ENCODE results near the gene LRRN3.

Gene LRRN3

DNA sequence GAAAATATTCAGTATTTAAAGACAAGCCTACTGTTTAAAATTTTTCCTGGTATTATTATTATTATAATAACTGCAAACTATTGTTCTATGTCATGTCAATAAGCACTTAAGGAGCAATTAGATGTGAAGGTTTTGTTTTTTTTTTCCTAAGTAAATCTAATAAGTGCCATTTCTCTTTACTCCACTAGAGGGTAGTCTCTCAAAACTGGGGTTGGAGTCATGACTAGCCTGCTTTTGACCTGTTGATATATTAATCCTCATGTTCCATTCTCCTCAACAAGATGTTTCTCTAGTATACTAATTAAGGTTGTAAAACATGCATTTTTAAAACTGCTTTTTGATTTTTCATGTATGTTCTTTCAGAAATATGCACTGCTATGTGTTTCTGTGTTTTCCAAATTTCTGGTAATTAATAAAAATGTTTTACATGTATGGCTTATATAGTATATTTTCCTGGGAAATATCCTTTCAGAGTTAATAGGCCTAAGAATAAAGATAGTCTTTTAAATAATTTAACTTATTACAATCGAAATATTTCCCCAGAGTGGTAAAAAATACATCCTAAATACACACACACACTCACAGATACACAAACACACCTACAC is 1.0 kb upstream of the LRRN3 start:
- H3K27me3 ChIP-seq (ENCODE audit: control insufficient read depth in 2 of 2, insufficient read depth in 2 of 2, low read length in 2 of 2) = no peaks in the 10 kb centered on the region
- H3K4me1 ChIP-seq (ENCODE audit: control insufficient read depth in 2 of 2, insufficient read depth in 2 of 2, low read length in 2 of 2) = no peaks in the 10 kb centered on the region

DNA sequence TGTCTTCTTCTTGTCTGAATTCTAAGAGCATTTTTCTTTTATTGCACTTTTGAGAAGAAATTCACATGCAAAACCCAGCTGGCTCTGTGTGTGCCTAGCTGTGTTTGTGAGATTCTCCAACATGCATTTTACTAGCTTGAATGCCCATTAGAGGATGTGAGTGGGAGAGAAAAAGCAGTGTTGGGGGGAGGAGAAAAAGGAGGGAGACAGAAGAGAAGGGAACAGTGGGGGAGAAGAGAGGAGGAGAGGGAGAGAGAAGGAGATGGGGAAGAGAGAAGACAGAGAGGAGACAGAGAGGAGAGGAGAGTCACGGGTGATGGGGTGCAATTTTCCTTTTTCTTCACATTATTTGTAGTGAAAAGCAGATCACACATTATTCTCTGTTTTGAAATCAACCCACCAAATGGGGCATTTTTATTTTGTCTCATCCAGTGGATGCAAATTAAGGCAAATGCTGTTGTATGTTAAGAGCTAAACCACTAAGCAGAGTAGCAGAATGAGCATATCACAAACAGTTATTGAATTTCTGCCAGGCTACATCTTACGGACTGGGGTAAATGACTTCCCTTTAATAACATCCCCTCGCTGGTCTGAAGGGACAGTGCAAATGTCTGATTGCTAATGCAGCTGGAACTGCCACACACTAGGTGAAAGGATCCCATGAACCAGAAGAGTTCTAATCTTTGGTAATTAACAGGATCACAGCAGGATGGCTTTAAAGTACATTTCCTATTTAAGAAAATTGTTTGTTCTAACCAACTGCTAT is 849 bp downstream of the LRRN3 start:
- H3K27me3 ChIP-seq (ENCODE audit: control insufficient read depth in 2 of 2, insufficient read depth in 2 of 2, low read length in 2 of 2) = no peaks in the 10 kb centered on the region
- H3K36me3 ChIP-seq (ENCODE audit: control insufficient read depth in 2 of 2, insufficient read depth in 2 of 2, low read length in 2 of 2) = no peaks in the 10 kb centered on the region
- H3K4me1 ChIP-seq (ENCODE audit: control insufficient read depth in 2 of 2, insufficient read depth in 2 of 2, low read length in 2 of 2) = no peaks in the 10 kb centered on the region
- H3K4me3 ChIP-seq (ENCODE audit: low read length in 2 of 2) = peak overlapping the region in 1 of 2 donors; percentile 54
- no peak overlapping the region for H3K9ac ChIP-seq (ENCODE audit: low read depth in 1 of 2, low read length in 2 of 2)
- H3K27ac ChIP-seq (ENCODE audit: low read depth in 2 of 2, low read length in 2 of 2) = no peak overlapping the region
- H3K9me3 ChIP-seq (ENCODE audit: control insufficient read depth in 2 of 2, low read length in 2 of 2) = no peaks in the 10 kb centered on the region

More for the DNA sequence above, 1.0 kb upstream of the LRRN3 start:
- H3K9me3 ChIP-seq (ENCODE audit: control insufficient read depth in 2 of 2, low read length in 2 of 2) = no peaks in the 10 kb centered on the region
- H3K36me3 ChIP-seq (ENCODE audit: control insufficient read depth in 2 of 2, insufficient read depth in 2 of 2, low read length in 2 of 2) = no peaks in the 10 kb centered on the region
- no peak overlapping the region for H3K27ac ChIP-seq (ENCODE audit: low read depth in 2 of 2, low read length in 2 of 2)
- no peak overlapping the region for H3K9ac ChIP-seq (ENCODE audit: low read depth in 1 of 2, low read length in 2 of 2)
- no peak overlapping the region for H3K4me3 ChIP-seq (ENCODE audit: low read length in 2 of 2)

DNA sequence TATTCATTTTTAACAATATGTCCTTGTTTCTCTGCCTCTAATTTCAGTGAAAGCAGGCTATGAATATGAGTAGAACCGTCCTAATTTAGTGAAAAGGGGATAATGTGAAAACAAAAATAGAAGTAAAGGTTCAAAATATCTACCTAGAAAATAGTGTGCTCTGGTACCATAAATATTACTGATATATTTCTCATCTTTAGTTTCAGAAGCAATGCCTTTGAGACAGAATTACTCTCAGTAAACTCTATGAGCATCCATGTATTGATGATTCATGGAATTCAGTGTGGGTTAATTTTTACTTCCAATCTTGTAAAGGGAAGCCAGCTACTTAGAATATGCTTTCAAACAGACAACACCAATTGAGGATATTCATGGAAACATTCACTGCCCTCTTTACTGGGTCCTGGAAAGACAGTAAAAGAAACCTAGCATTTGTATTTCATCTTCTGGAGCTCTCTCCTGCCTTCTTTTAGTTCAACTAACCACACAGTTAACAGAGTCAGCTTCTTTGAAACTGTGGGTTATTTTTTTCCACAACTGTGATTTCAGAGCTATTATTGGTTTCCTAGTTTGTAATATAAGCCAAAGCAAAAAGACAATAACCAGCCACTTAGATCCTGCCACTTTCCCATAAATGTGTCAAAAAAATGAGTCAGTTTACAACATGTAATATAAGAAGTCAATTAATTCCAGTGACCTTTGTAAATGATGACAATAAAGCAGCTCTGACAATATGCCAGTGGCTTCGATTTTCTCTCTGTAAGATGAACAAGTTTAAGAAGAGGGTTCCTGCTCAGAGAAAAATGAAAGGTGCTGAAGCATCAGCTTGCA is 1.7 kb downstream of the LRRN3 start:
- H3K4me1 ChIP-seq (ENCODE audit: control insufficient read depth in 2 of 2, insufficient read depth in 2 of 2, low read length in 2 of 2) = no peaks in the 10 kb centered on the region
- H3K9ac ChIP-seq (ENCODE audit: low read depth in 1 of 2, low read length in 2 of 2) = no peak overlapping the region
- H3K27ac ChIP-seq (ENCODE audit: low read depth in 2 of 2, low read length in 2 of 2) = no peak overlapping the region
- no peaks in the 10 kb centered on the region for H3K27me3 ChIP-seq (ENCODE audit: control insufficient read depth in 2 of 2, insufficient read depth in 2 of 2, low read length in 2 of 2)
- H3K36me3 ChIP-seq (ENCODE audit: control insufficient read depth in 2 of 2, insufficient read depth in 2 of 2, low read length in 2 of 2) = no peaks in the 10 kb centered on the region
- no peaks in the 10 kb centered on the region for H3K9me3 ChIP-seq (ENCODE audit: control insufficient read depth in 2 of 2, low read length in 2 of 2)
- peak overlapping the region; percentile 2 to 4 for H3K4me3 ChIP-seq (ENCODE audit: low read length in 2 of 2)

DNA sequence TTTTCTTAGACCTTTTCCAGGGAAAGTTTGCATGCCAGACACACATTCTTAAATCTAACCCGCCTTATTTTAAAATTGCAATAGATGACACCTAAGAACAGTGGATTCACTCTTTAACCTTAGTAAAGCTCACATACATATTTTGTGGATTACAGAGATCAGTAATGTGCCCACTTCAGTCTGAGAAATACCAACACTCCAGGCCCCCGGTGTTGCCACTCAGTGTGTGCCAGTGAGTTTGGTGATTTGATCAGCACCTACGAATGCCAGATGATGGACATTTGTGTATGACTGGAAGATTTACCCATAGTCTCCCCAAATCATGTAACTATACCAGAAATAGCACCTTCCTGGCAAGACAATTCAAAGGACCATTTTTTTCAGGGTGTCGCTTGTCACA is 2.6 kb downstream of the LRRN3 start:
- H3K4me1 ChIP-seq (ENCODE audit: control insufficient read depth in 2 of 2, insufficient read depth in 2 of 2, low read length in 2 of 2) = no peaks in the 10 kb centered on the region
- no peak overlapping the region for H3K4me3 ChIP-seq (ENCODE audit: low read length in 2 of 2)
- H3K36me3 ChIP-seq (ENCODE audit: control insufficient read depth in 2 of 2, insufficient read depth in 2 of 2, low read length in 2 of 2) = no peaks in the 10 kb centered on the region
- no peaks in the 10 kb centered on the region for H3K9me3 ChIP-seq (ENCODE audit: control insufficient read depth in 2 of 2, low read length in 2 of 2)
- no peaks in the 10 kb centered on the region for H3K27me3 ChIP-seq (ENCODE audit: control insufficient read depth in 2 of 2, insufficient read depth in 2 of 2, low read length in 2 of 2)
- no peak overlapping the region for H3K27ac ChIP-seq (ENCODE audit: low read depth in 2 of 2, low read length in 2 of 2)
- no peak overlapping the region for H3K9ac ChIP-seq (ENCODE audit: low read depth in 1 of 2, low read length in 2 of 2)

DNA sequence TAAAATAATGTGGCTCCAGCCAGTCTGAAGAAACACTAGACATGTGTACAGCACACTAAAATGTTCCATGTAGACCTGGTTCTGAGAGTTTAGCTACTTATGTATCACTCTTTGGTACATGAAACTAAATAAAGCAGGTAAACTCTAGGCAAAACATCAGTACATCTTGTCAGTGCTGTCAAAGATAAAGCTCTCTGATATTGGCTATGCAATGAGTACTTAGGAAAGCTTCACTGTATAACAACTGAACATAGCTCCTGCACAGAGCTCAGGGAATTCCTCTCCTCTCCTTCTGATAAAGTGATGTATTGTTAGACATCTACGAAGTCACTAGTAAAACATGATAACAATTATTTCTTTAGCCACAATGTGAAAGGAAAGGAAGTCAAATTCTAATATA is 3.5 kb downstream of the LRRN3 start:
- Histone ChIP-seq H3K36me3 (ENCODE audit: control insufficient read depth in 2 of 2, insufficient read depth in 2 of 2, low read length in 2 of 2) (no peaks in the 10 kb centered on the region), H3K9ac (ENCODE audit: low read depth in 1 of 2, low read length in 2 of 2) (no peak overlapping the region), H3K4me1 (ENCODE audit: control insufficient read depth in 2 of 2, insufficient read depth in 2 of 2, low read length in 2 of 2) (no peaks in the 10 kb centered on the region), H3K27ac (ENCODE audit: low read depth in 2 of 2, low read length in 2 of 2) (no peak overlapping the region), H3K27me3 (ENCODE audit: control insufficient read depth in 2 of 2, insufficient read depth in 2 of 2, low read length in 2 of 2) (no peaks in the 10 kb centered on the region), H3K9me3 (ENCODE audit: control insufficient read depth in 2 of 2, low read length in 2 of 2) (no peaks in the 10 kb centered on the region), H3K4me3 (ENCODE audit: low read length in 2 of 2) (no peak overlapping the region)

DNA sequence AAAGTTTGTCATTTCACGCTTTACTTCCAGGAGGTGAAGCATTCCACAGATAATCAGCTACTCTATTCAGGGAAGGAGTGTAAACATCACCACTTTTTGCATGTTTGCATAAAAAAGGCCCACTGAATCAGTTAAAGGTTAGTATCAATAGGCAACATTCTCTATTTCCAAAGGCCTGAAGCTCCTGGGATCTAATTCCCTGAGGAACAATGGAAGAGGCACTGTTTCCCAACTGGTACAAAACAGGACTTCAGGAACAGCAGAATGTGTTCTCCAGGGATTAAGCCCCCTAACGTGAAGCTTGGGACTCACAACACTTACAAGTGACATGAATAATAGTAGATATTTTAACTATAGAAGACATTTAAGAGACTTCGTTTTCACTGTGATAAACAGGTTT is 6.1 kb downstream of the LRRN3 start:
- no peak overlapping the region for H3K9ac ChIP-seq (ENCODE audit: low read depth in 1 of 2, low read length in 2 of 2)
- no peaks in the 10 kb centered on the region for H3K9me3 ChIP-seq (ENCODE audit: control insufficient read depth in 2 of 2, low read length in 2 of 2)
- no peaks in the 10 kb centered on the region for H3K27me3 ChIP-seq (ENCODE audit: control insufficient read depth in 2 of 2, insufficient read depth in 2 of 2, low read length in 2 of 2)
- H3K4me1 ChIP-seq (ENCODE audit: control insufficient read depth in 2 of 2, insufficient read depth in 2 of 2, low read length in 2 of 2) = no peaks in the 10 kb centered on the region
- H3K4me3 ChIP-seq (ENCODE audit: low read length in 2 of 2) = no peak overlapping the region
- H3K36me3 ChIP-seq (ENCODE audit: control insufficient read depth in 2 of 2, insufficient read depth in 2 of 2, low read length in 2 of 2) = no peaks in the 10 kb centered on the region
- H3K27ac ChIP-seq (ENCODE audit: low read depth in 2 of 2, low read length in 2 of 2) = no peak overlapping the region

DNA sequence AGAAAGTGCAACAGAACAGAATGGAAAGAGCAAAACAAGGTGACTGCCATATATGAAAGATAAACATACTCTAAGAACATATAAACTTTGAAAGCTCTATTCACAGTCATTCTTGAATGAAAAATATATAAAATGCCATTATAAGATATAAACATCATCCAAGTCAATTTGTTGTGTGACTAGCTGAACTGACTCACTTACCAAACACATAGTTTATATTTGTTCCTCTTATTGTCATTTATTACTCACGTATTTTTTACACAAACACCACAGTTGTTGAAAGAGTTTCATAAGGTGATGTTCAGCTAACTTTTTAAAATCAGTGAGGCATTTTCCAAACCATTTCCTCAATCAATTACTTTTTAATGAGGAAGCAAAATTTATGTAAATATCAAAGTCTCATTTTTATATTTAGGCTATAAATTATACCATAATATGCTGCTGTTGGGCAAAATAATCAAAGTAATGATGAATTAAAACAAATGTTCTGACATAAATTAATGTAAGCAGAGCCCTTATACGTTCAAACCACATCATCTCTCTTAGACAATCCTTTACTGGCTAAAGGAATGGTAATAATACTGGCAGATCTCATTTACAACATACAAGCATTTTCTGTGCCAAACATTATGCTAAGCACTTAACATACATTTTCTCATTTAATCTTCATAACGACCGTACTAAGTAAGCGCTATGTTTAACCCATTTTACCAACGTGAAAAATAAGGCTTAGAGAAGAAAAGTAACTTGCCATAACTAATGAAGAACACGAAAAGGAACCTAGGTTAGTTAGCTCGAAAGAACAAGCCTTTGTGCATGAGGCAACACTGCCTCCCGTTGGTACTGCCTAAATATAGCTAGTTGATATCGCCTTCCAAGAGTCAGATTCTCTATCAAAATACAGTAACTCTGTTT is 7.3 kb downstream of the LRRN3 start:
- Histone ChIP-seq H3K36me3 (ENCODE audit: control insufficient read depth in 2 of 2, insufficient read depth in 2 of 2, low read length in 2 of 2) (no peaks in the 10 kb centered on the region), H3K4me3 (ENCODE audit: low read length in 2 of 2) (no peak overlapping the region), H3K27me3 (ENCODE audit: control insufficient read depth in 2 of 2, insufficient read depth in 2 of 2, low read length in 2 of 2) (no peaks in the 10 kb centered on the region), H3K9me3 (ENCODE audit: control insufficient read depth in 2 of 2, low read length in 2 of 2) (no peaks in the 10 kb centered on the region), H3K4me1 (ENCODE audit: control insufficient read depth in 2 of 2, insufficient read depth in 2 of 2, low read length in 2 of 2) (no peaks in the 10 kb centered on the region), H3K9ac (ENCODE audit: low read depth in 1 of 2, low read length in 2 of 2) (no peak overlapping the region), H3K27ac (ENCODE audit: low read depth in 2 of 2, low read length in 2 of 2) (no peak overlapping the region)

DNA sequence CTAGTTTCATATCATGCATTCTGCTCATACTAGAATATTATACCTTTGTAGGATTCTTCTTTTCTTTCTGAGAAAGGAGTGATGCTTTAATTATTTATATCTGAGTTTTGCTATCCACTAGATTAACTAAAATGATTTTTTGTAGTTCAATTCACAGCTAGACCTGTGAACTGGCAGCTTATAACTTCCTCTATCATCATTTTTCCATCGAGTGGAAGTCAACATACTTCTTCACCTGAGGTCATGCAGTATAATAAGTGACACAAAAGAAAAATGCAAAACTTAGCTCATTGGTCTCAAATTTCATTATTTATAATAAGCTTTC is 8.0 kb downstream of the LRRN3 start:
- no peak overlapping the region for H3K27ac ChIP-seq (ENCODE audit: low read depth in 2 of 2, low read length in 2 of 2)
- no peaks in the 10 kb centered on the region for H3K36me3 ChIP-seq (ENCODE audit: control insufficient read depth in 2 of 2, insufficient read depth in 2 of 2, low read length in 2 of 2)
- H3K4me3 ChIP-seq (ENCODE audit: low read length in 2 of 2) = no peak overlapping the region
- no peaks in the 10 kb centered on the region for H3K9me3 ChIP-seq (ENCODE audit: control insufficient read depth in 2 of 2, low read length in 2 of 2)
- peaks cover 0 to 2% of the 10 kb centered on the region in 2 donors for H3K4me1 ChIP-seq (ENCODE audit: control insufficient read depth in 2 of 2, insufficient read depth in 2 of 2, low read length in 2 of 2)
- no peak overlapping the region for H3K9ac ChIP-seq (ENCODE audit: low read depth in 1 of 2, low read length in 2 of 2)
- H3K27me3 ChIP-seq (ENCODE audit: control insufficient read depth in 2 of 2, insufficient read depth in 2 of 2, low read length in 2 of 2) = no peaks in the 10 kb centered on the region

DNA sequence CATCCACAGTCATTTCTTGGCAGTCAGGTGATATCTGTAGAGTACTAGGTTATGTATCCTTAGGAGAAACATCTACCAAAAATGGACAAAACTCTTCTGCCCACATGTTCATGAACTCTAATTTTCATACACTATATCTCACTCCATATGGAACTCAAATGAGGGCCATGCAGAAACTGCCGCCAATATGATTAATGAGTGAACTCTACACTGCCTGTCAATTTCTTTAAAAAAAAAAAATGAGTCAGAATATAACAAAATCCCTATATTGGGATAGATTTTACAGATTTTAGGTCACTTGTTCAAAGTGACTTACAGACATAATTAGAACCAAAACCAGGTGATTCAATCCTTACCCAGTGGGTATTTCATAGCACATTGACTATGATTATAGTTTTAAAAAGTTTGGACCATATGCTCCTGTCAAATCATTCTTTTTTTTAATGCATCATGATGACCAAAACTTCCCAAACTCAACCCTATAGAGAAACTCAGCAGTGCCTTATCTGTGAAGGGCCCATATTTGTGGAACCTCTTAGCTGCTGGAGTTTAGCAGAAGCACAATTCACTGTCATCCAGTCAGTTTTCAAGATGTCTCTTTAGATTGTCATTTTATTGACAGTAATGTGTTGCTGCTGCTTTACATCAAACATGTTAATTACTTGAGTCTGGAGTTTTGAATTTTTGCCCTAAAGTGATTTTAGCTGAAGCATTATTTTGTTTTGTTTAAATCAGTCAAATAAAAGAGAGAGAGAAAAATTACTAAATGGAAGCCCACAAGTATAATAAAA is 11.1 kb downstream of the LRRN3 start:
- Histone ChIP-seq H3K9me3 (ENCODE audit: control insufficient read depth in 2 of 2, low read length in 2 of 2) (no peaks in the 10 kb centered on the region), H3K4me3 (ENCODE audit: low read length in 2 of 2) (no peak overlapping the region), H3K27me3 (ENCODE audit: control insufficient read depth in 2 of 2, insufficient read depth in 2 of 2, low read length in 2 of 2) (no peaks in the 10 kb centered on the region), H3K36me3 (ENCODE audit: control insufficient read depth in 2 of 2, insufficient read depth in 2 of 2, low read length in 2 of 2) (no peaks in the 10 kb centered on the region), H3K4me1 (ENCODE audit: control insufficient read depth in 2 of 2, insufficient read depth in 2 of 2, low read length in 2 of 2) (peaks cover 0 to 2% of the 10 kb centered on the region in 2 donors), H3K9ac (ENCODE audit: low read depth in 1 of 2, low read length in 2 of 2) (no peak overlapping the region), H3K27ac (ENCODE audit: low read depth in 2 of 2, low read length in 2 of 2) (no peak overlapping the region)

Data from mucosa of rectum (tissue), 2 donors.